GM19438 (cell line): ENCODE data around the gene KSR2.
"Not testable (repeated sequence)": the region's sequence is repeated elsewhere in the genome, so short reads cannot be mapped to it uniquely, and the experiment has no call there.

ENCODE experiments used
- ATAC-seq: cut with Tn5 transposase; IDR thresholded peaks from one replicate; pipeline ENCODE4 v1.9.1; 2021; ENCODE audit warnings: low read depth; ENCODE audit not compliant: unreplicated experiment

The KSR2 gene

GRCh38 chr12:117774941-117775775, 193.6 kb downstream of the KSR2 start:
- no peak for ATAC-seq

- ATAC-seq: no peak
Measured at GRCh38 chr12:117768860-117769259, 199.9 kb downstream of the KSR2 start.

GRCh38 chr12:117766008-117766407, 202.8 kb downstream of the KSR2 start:
- no peak for ATAC-seq

GRCh38 chr12:117762143-117762542, 206.6 kb downstream of the KSR2 start:
- no peak for ATAC-seq

GRCh38 chr12:117761528-117762100, 207.2 kb downstream of the KSR2 start:
- no peak for ATAC-seq

- ATAC-seq: no peak
Measured at GRCh38 chr12:117760990-117761389, 207.8 kb downstream of the KSR2 start.

- ATAC-seq: no peak
Measured at GRCh38 chr12:117750657-117751056, 218.1 kb downstream of the KSR2 start.

GRCh38 chr12:117749431-117749830, 219.4 kb downstream of the KSR2 start:
- no peak for ATAC-seq

- ATAC-seq: not testable (repeated sequence)
Measured at GRCh38 chr12:117746358-117746757, 222.4 kb downstream of the KSR2 start.

GRCh38 chr12:117744418-117744817, 224.4 kb downstream of the KSR2 start:
- no peak for ATAC-seq

- no peak for ATAC-seq
Measured at GRCh38 chr12:117743761-117744160, 225.0 kb downstream of the KSR2 start.

- ATAC-seq: no peak
Measured at GRCh38 chr12:117742721-117743120, 226.1 kb downstream of the KSR2 start.

- ATAC-seq: no peak
Measured at GRCh38 chr12:117738233-117738632, 230.6 kb downstream of the KSR2 start.

- no peak for ATAC-seq
Measured at GRCh38 chr12:117733549-117733805, 235.3 kb downstream of the KSR2 start.

GRCh38 chr12:117732761-117733548, 235.8 kb downstream of the KSR2 start:
- no peak for ATAC-seq

GRCh38 chr12:117731131-117731530, 237.7 kb downstream of the KSR2 start:
- ATAC-seq: not testable (repeated sequence)

- ATAC-seq: no peak
Measured at GRCh38 chr12:117727301-117727700, 241.5 kb downstream of the KSR2 start.

- no peak for ATAC-seq
Measured at GRCh38 chr12:117724543-117724942, 244.2 kb downstream of the KSR2 start.

- ATAC-seq: no peak
Measured at GRCh38 chr12:117718559-117718958, 250.2 kb downstream of the KSR2 start.

- no peak for ATAC-seq
Measured at GRCh38 chr12:117718141-117718540, 250.6 kb downstream of the KSR2 start.

- no peak for ATAC-seq
Measured at GRCh38 chr12:117714203-117714602, 254.6 kb downstream of the KSR2 start.

GRCh38 chr12:117710121-117710520, 258.7 kb downstream of the KSR2 start:
- ATAC-seq: no peak
